Breast epithelium (tissue), 4 donors: Measurements from ENCODE around the gene BSDC1. TPM values are rescaled to one million over a fixed set of nuclear protein-coding genes. Genes with fewer than 3 reads are reported as not detected.

Source experiments
- DNase-seq, 2 donors: peaks; one replicate each; pipeline ENCODE4 v3.0.0-alpha.2; 2019; ENCODE audit warnings: low spot score in 2 of 2
- H3K27ac ChIP-seq, 2 donors: fragments of 200-600 bp; sonication (generic) in 1 of 2; one replicate each; pipeline ENCODE4 v1.5.1; 2016 to 2019; ENCODE audit warnings: mild to moderate bottlenecking in 1 of 2
- H3K27me3 ChIP-seq, 2 donors: fragments of 200-600 bp; sonication (generic) in 1 of 2; one replicate each; pipeline versions ENCODE4 v1.5.1 to v1.6.0; 2017 to 2019; ENCODE audit warnings: control low read depth in 1 of 2, mild to moderate bottlenecking in 1 of 2
- H3K36me3 ChIP-seq: fragments of 200-600 bp; one replicate; pipeline ENCODE4 v1.5.1; 2019
- H3K4me1 ChIP-seq, 2 donors: fragments of 200-600 bp; sonication (generic); one replicate each; pipeline ENCODE4 v1.5.1; 2016 to 2019; ENCODE audit warnings: control low read depth in 1 of 2
- H3K4me3 ChIP-seq, 3 donors: fragments of 200-600 bp; sonication (generic); 1 replicate in 2 of 3; 2 replicates in 1 of 3; pipeline ENCODE4 v1.5.1; 2016 to 2019; ENCODE audit warnings: mild to moderate bottlenecking in 3 of 3, moderate library complexity in 2 of 3
- H3K9me3 ChIP-seq, 2 donors: fragments of 200-600 bp; sonication (generic) in 1 of 2; one replicate each; pipeline ENCODE4 v1.5.1; 2016 to 2019; ENCODE audit warnings: control low read depth in 1 of 2
- CTCF ChIP-seq, 3 donors: fragments of 450-650 bp; IDR thresholded peaks; one replicate each; pipeline ENCODE4 v1.5.1; 2016 to 2017; ENCODE audit warnings: antibody characterized with exemption in 3 of 3, mild to moderate bottlenecking in 3 of 3, moderate library complexity in 3 of 3
- POLR2A ChIP-seq: fragments of 450-650 bp; IDR thresholded peaks from one replicate; pipeline ENCODE4 v1.6.1; 2016; ENCODE audit warnings: antibody characterized with exemption, mild to moderate bottlenecking, moderate library complexity
- POLR2AphosphoS5 ChIP-seq, 3 donors: sonication (generic); formaldehyde crosslinking; IDR thresholded peaks; one replicate each; pipeline ENCODE4 v1.6.1; 2017; ENCODE audit warnings: antibody characterized with exemption in 3 of 3
- intact Hi-C: fragments of 100-400 bp; cut with DNase I; formaldehyde crosslinking; loops from one replicate; pipeline ENCODE4 v1.15.1; 2023; ENCODE audit warnings: low total_unique reads
- total RNA-seq, 3 donors: library from RNA; depleted of rRNA; stranded (reverse); fragments of >200 nt; gene quantifications; one replicate each; pipeline ENCODE4 v1.1.0, GENCODE V29; 2016

BSDC1 gene
- total RNA-seq, 3 donors from 2014 or later, result 86.9 to 123 (median 95.1) TPM

GRCh38 chr1:32386676-32387392 is 7.4 kb downstream of the BSDC1 start:
- H3K4me3 ChIP-seq, result no peak overlapping the region
- no peaks in the 10 kb centered on the region for H3K27me3 ChIP-seq
- H3K9me3 ChIP-seq, result no peaks in the 10 kb centered on the region
- TF ChIP-seq POLR2AphosphoS5 (IDR thresholded peaks at IDR 0.05), result no peak
- TF ChIP-seq CTCF (IDR thresholded peaks at IDR 0.05), result no peak
- TF ChIP-seq POLR2A, result no peak
- intact Hi-C loops, result no loop called here
- no peaks in the 10 kb centered on the region for H3K36me3 ChIP-seq
- peaks cover 0 to 2% of the 10 kb centered on the region in 2 donors for H3K4me1 ChIP-seq
- H3K27ac ChIP-seq, result no peak overlapping the region
- DNase-seq, result no peak

- Histone ChIP-seq H3K4me3 (no peak overlapping the region), H3K27ac (no peak overlapping the region)
- intact Hi-C loops, result no loop called here
Observed at GRCh38 chr1:32380057-32380456, 14.2 kb downstream of the BSDC1 start.

GRCh38 chr1:32377541-32378220 is 16.6 kb downstream of the BSDC1 start:
- no peak for DNase-seq
- TF ChIP-seq CTCF (IDR thresholded peaks at IDR 0.05) (no peak), POLR2A (no peak), POLR2AphosphoS5 (IDR thresholded peaks at IDR 0.05) (no peak)
- intact Hi-C loops, result no loop called here
- no peak overlapping the region for H3K4me3 ChIP-seq
- H3K27ac ChIP-seq, result no peak overlapping the region
- peaks cover 27% of the 10 kb centered on the region for H3K36me3 ChIP-seq
- no peaks in the 10 kb centered on the region for H3K9me3 ChIP-seq
- no peaks in the 10 kb centered on the region for H3K4me1 ChIP-seq
- H3K27me3 ChIP-seq, result no peaks in the 10 kb centered on the region

More at GRCh38 chr1:32380057-32380456, 14.2 kb downstream of the BSDC1 start:
- no peak for DNase-seq
- TF ChIP-seq POLR2AphosphoS5 (IDR thresholded peaks at IDR 0.05), result no peak
- no peak for TF ChIP-seq POLR2A
- no peak for TF ChIP-seq CTCF (IDR thresholded peaks at IDR 0.05)
- Histone ChIP-seq H3K36me3 (peaks cover 27% of the 10 kb centered on the region), H3K27me3 (no peaks in the 10 kb centered on the region), H3K4me1 (no peaks in the 10 kb centered on the region), H3K9me3 (no peaks in the 10 kb centered on the region)

GRCh38 chr1:32376199-32376598 is 18.0 kb downstream of the BSDC1 start:
- Histone ChIP-seq H3K27me3 (no peaks in the 10 kb centered on the region), H3K36me3 (peaks cover 27% of the 10 kb centered on the region), H3K4me3 (no peak overlapping the region), H3K27ac (no peak overlapping the region), H3K4me1 (no peaks in the 10 kb centered on the region), H3K9me3 (no peaks in the 10 kb centered on the region)
- no peak for DNase-seq
- intact Hi-C loops, result no loop called here
- TF ChIP-seq CTCF (IDR thresholded peaks at IDR 0.05), result no peak
- TF ChIP-seq POLR2A, result no peak
- TF ChIP-seq POLR2AphosphoS5 (IDR thresholded peaks at IDR 0.05), result no peak

GRCh38 chr1:32373996-32374592 is 20.1 kb downstream of the BSDC1 start:
- no peaks in the 10 kb centered on the region for H3K9me3 ChIP-seq
- no peaks in the 10 kb centered on the region for H3K4me1 ChIP-seq
- H3K4me3 ChIP-seq, result no peak overlapping the region
- no peak for DNase-seq
- no peaks in the 10 kb centered on the region for H3K27me3 ChIP-seq
- no peak for TF ChIP-seq POLR2AphosphoS5 (IDR thresholded peaks at IDR 0.05)
- intact Hi-C loops, result loop anchor here (5.0 kb wide), 1 partner anchor 698 kb away; no protein-coding TSS in a partner anchor
- H3K27ac ChIP-seq, result no peak overlapping the region
- peaks cover 23% of the 10 kb centered on the region for H3K36me3 ChIP-seq
